HepG2 (cell line): Measurements from ENCODE around the gene CYP4F12. TPM values are rescaled to one million over a fixed set of nuclear protein-coding genes. Genes with fewer than 3 reads are reported as not detected.

ENCODE experiments used
- ATAC-seq: fragments of 200-7000 bp; cut with Tn5 transposase; 3 replicates; pipeline ENCODE4 v1.9.1; 2020; ENCODE audit warnings: mild to moderate bottlenecking, moderate library complexity
- BruUV-seq: library from RNA; stranded (reverse); fragments of 400-500 nt; replicated peaks from 2 replicates; lab custom pipeline; 2021; lab: Mats Ljungman, UMichigan
- CTCF ChIA-PET: fragments of 300-600 bp; formaldehyde crosslinking; extraction: SDS; loops from one replicate; lab custom pipeline; 2021; ENCODE audit warnings: low total read pairs, inconsistent platforms, low intra/inter-chr PET ratio; lab: Yijun Ruan, JAX
- POLR2A ChIA-PET: fragments of 350-600 bp; sonication (Branson Sonifier 250); formaldehyde crosslinking; loops from one replicate; lab custom pipeline; 2020; ENCODE audit warnings: antibody characterized with exemption, inconsistent platforms; lab: Yijun Ruan, JAX
- DNase-seq: peaks from one replicate; pipeline ENCODE4 v3.0.0-alpha.2; 2015; ENCODE audit warnings: low spot score
- FAIRE-seq: peaks from 3 replicates; lab custom pipeline; 2011; peaks lifted over from hg19 to GRCh38; lab: Jason Lieb, UNC
- H2AFZ ChIP-seq: one replicate; pipeline ENCODE4 v1.6.1; 2011; ENCODE audit warnings: low read length, inconsistent platforms
- H3K27ac ChIP-seq: fragments of 300-600 bp; 3 replicates; pipeline ENCODE4 v1.8.0; 2011; ENCODE audit warnings: mixed run types, mild to moderate bottlenecking, mixed read lengths, low read length, inconsistent platforms; ENCODE audit not compliant: insufficient read depth; ENCODE audit errors: extremely low read length
- H3K27me3 ChIP-seq, 2 experiments: fragments of 200-600 bp in 1 of 2; 2 replicates in 1 of 2; 3 replicates in 1 of 2; pipeline versions ENCODE4 v1.6.0 to v1.8.0; 2011; ENCODE audit warnings: low read length in 2 of 2, mild to moderate bottlenecking in 2 of 2, moderate library complexity in 2 of 2, inconsistent platforms in 1 of 2; ENCODE audit not compliant: insufficient read depth in 2 of 2, control insufficient read depth in 1 of 2
- H3K36me3 ChIP-seq, 2 experiments: fragments of 200-600 bp in 1 of 2; replicated peaks in 1 of 2; 2 replicates in 1 of 2; 3 replicates in 1 of 2; pipeline versions ENCODE4 v1.5.1 to v1.8.0; 2011; ENCODE audit warnings: low read length in 2 of 2, inconsistent platforms in 1 of 2; ENCODE audit not compliant: insufficient read depth in 2 of 2, control insufficient read depth in 1 of 2
- H3K4me1 ChIP-seq: 2 replicates; pipeline ENCODE4 v1.5.1; 2012; ENCODE audit warnings: low read length, inconsistent platforms; ENCODE audit not compliant: insufficient read depth
- H3K4me2 ChIP-seq: 2 replicates; pipeline ENCODE4 v1.6.0; 2011; ENCODE audit warnings: low read depth, low read length, inconsistent platforms
- H3K4me3 ChIP-seq, 3 experiments: fragments of 200-600 bp in 1 of 3; sonication (generic), shearing (Covaris generic) in 1 of 3; replicated peaks in 1 of 3; 2 replicates each; pipeline ENCODE4 v1.5.1; 2011 to 2016; ENCODE audit warnings: low read length in 3 of 3, inconsistent platforms in 2 of 3, low read depth in 2 of 3, mild to moderate bottlenecking in 2 of 3, control low read depth in 1 of 3, mixed read lengths in 1 of 3; ENCODE audit not compliant: insufficient read depth in 1 of 3
- H3K79me2 ChIP-seq: one replicate; pipeline ENCODE4 v1.6.1; 2011; ENCODE audit warnings: low read length, inconsistent platforms; ENCODE audit not compliant: insufficient read depth
- H3K9ac ChIP-seq: 2 replicates; pipeline ENCODE4 v1.6.0; 2011; ENCODE audit warnings: mild to moderate bottlenecking, low read depth, low read length, inconsistent platforms; ENCODE audit not compliant: insufficient read depth
- H3K9me3 ChIP-seq: 2 replicates; pipeline ENCODE4 v1.5.1; 2012; ENCODE audit warnings: mild to moderate bottlenecking, low read length
- H4K20me1 ChIP-seq: 2 replicates; pipeline ENCODE4 v1.6.0; 2011; ENCODE audit warnings: inconsistent platforms, mild to moderate bottlenecking, low read length, moderate library complexity; ENCODE audit not compliant: insufficient read depth
- HNF4A ChIP-seq: sonication (generic); formaldehyde crosslinking; IDR thresholded peaks from 2 replicates; pipeline ENCODE4 v1.4.0; 2020; ENCODE audit warnings: missing genetic modification reagents
- RARG ChIP-seq: sonication (generic); formaldehyde crosslinking; IDR thresholded peaks from 2 replicates; pipeline ENCODE4 v1.4.0; 2020; ENCODE audit warnings: low read depth, mild to moderate bottlenecking, missing genetic modification reagents
- TOPORS ChIP-seq: sonication (generic); formaldehyde crosslinking; IDR thresholded peaks from 2 replicates; pipeline ENCODE4 v1.8.0; 2023; ENCODE audit warnings: mild to moderate bottlenecking, missing genetic modification reagents
- ZBTB1 ChIP-seq: sonication (generic); formaldehyde crosslinking; IDR thresholded peaks from 2 replicates; pipeline ENCODE4 v1.4.0; 2020; ENCODE audit warnings: missing genetic modification reagents, borderline replicate concordance
- ZNF468 ChIP-seq: sonication (generic); formaldehyde crosslinking; IDR thresholded peaks from 2 replicates; pipeline ENCODE4 v1.8.0; 2022; ENCODE audit warnings: mild to moderate bottlenecking, moderate library complexity, missing genetic modification reagents
- WGBS: methylation state at CpG from one replicate; pipeline ENCODE4 v1.1.6; 2017; ENCODE audit warnings: low lambda C conversion rate; 5-methylcytosine and 5-hydroxymethylcytosine counted together
- in situ Hi-C: cut with HindIII; loops from 2 replicates; pipeline ENCODE4 v1.10.0; 2017; ENCODE audit warnings: low pct_unique_long_range_greater_than_20kb; ENCODE audit not compliant: extremely low pct_ligation_motif_present
- intact Hi-C: fragments of 100-400 bp; cut with micrococcal nuclease; formaldehyde crosslinking; loops from one replicate; pipeline ENCODE4 v1.10.0; 2022; ENCODE audit not compliant: unreplicated experiment
- polyA plus RNA-seq, 8 experiments: library from polyadenylated mRNA; depleted of rRNA in 3 of 8; stranded (reverse) in 7 of 8; unstranded in 1 of 8; fragments of >200 nt; fragmentation: Illumina TruSeq in 4 of 8; extraction: Trizol in 4 of 8; gene quantifications; 2 replicates each; pipeline versions ENCODE4 v1.2.1 to v1.2.3, GENCODE V29; 2011 to 2016; ENCODE audit warnings: low read depth in 4 of 8, missing spikeins in 1 of 8, mixed read lengths in 1 of 8; ENCODE audit not compliant: insufficient read depth in 1 of 8
- total RNA-seq, 5 experiments: library from RNA; depleted of rRNA; stranded (reverse); fragments of >200 nt; fragmentation: Illumina TruSeq; extraction: Trizol; gene quantifications; 2 replicates each; pipeline ENCODE4 v1.2.3, GENCODE V29; 2016; ENCODE audit warnings: low read depth in 1 of 5
- TF ChIP-seq, protein P1 (sequence below): sonication (generic); formaldehyde crosslinking; IDR thresholded peaks from 2 replicates; pipeline ENCODE4 v1.5.1; 2020; ENCODE audit warnings: mild to moderate bottlenecking, missing genetic modification reagents

CYP4F12 gene
- total and polyA plus RNA-seq, 2 of the 13 experiments (the other 11 are each of a cell fraction or from before 2014, with no cell fraction given): 29.9 to 30.8 TPM

GRCh38 chr19:15633082-15633835 is 39.6 kb upstream of the CYP4F12 start:
- no peak for FAIRE-seq
- no peak overlapping the region for H3K9ac ChIP-seq
- TF ChIP-seq ZBTB1 (CRISPR knock-in tag) (no peak), HNF4A (no peak), RARG (no peak), ZNF468 (CRISPR knock-in tag) (no peak), TOPORS (no peak)
- TF ChIP-seq, protein P1, sequence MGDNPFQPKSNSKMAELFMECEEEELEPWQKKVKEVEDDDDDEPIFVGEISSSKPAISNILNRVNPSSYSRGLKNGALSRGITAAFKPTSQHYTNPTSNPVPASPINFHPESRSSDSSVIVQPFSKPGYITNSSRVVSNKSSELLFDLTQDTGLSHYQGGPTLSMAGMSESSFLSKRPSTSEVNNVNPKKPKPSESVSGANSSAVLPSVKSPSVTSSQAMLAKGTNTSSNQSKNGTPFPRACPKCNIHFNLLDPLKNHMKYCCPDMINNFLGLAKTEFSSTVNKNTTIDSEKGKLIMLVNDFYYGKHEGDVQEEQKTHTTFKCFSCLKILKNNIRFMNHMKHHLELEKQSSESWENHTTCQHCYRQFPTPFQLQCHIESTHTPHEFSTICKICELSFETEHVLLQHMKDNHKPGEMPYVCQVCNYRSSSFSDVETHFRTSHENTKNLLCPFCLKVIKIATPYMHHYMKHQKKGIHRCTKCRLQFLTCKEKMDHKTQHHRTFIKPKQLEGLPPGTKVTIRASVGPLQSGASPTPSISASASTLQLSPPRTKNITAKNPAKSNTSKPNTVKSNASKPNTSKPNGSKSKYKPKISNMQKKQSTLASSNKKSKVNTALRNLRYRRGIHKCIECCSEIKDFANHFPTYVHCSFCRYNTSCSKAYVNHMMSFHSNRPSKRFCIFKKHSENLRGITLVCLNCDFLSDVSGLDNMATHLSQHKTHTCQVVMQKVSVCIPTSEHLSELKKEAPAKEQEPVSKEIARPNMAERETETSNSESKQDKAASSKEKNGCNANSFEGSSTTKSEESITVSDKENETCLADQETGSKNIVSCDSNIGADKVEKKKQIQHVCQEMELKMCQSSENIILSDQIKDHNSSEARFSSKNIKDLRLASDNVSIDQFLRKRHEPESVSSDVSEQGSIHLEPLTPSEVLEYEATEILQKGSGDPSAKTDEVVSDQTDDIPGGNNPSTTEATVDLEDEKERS (CRISPR knock-in tag): no peak
- ATAC-seq: no peak
- H3K36me3 ChIP-seq: no peaks in the 10 kb centered on the region
- WGBS: 51% methylated on average over 5 of the region's 5 CpGs
- H3K27ac ChIP-seq: no peak overlapping the region
- in situ Hi-C loops: loop anchor here (25.0 kb wide), 1 partner anchor 529 kb away; the partner anchor contains the start of gene CIB3
- ChIA-PET POLR2A (interaction anchor here (1.5 kb wide), 1 partner anchor 16 kb away, joined by 3 read pairs; no protein-coding TSS in a partner anchor), CTCF (no interaction called here)
- no peaks in the 10 kb centered on the region for H3K9me3 ChIP-seq
- intact Hi-C loops: loop anchor here (2.0 to 10.0 kb wide), 3 partner anchors 39 to 552 kb away; partner anchors contain the start of genes CYP4F12 and FAM32A
- no peak for DNase-seq
- no peaks in the 10 kb centered on the region for H3K27me3 ChIP-seq
- H3K4me2 ChIP-seq: no peak overlapping the region
- H4K20me1 ChIP-seq: peaks cover 4% of the 10 kb centered on the region; the same call in 1 of the 2 replicates
- no TSS peak for BruUV-seq
- no peak overlapping the region for H3K4me3 ChIP-seq
- no peaks in the 10 kb centered on the region for H3K79me2 ChIP-seq
- H3K4me1 ChIP-seq: peaks cover 32% of the 10 kb centered on the region
- no peak overlapping the region for H2AFZ ChIP-seq
